Islet of Langerhans (tissue), 1 donor: ENCODE measurements around the gene ABCB7.
"Not testable (repeated sequence)": the region's sequence is repeated elsewhere in the genome, so short reads cannot be mapped to it uniquely, and the experiment has no call there.

Experiments used
- FAIRE-seq: peaks from one replicate; lab custom pipeline; 2011; peaks lifted over from hg19 to GRCh38; lab: Jason Lieb, UNC

The ABCB7 gene

GRCh38 chrX:75155827-75156525, at the start of gene ABCB7:
ABCB7 (minus strand) TSS chrX:75156283; CDS start chrX:75156272, 11 bp downstream.
- FAIRE-seq, result no peak

DNA sequence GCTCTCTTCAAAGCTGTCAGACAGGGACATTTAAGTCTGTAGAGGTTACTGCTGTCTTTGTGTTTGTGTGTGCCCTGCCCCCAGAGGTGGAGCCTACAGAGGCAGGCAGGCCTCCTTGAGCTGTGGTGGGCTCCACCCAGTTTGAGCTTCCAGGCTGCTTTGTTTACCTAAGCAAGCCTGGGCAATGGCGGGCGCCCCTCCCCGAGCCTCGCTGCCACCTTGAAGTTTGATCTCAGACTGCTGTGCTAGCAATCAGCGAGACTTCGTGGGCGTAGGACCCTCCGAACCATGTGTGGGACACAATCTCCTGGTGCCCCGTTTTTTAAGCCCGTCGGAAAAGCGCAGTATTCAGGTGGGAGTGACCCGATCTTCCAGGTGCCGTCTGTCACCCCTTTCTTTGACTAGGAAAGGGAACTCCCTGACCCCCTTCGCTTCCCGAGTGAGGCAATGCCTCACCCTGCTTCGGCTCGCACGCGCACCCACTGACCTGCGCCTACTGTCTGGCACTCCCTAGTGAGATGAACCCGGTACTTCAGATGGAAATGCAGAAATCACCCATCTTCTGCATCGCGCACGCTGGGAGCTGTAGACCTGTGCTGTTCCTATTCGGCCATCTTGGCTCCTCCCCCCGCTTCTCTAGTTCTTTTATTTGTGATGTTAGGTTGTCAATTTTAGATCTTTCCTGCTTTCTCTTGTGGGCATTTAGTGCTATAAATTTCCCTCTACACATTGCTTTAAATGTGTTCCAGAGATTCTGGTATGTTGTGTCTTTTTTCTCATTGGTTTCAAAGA, 32.5 kb upstream of the ABCB7 start:
- not testable (repeated sequence) for FAIRE-seq

GRCh38 chrX:75181721-75182120, 25.6 kb upstream of the ABCB7 start:
- no peak for FAIRE-seq

DNA sequence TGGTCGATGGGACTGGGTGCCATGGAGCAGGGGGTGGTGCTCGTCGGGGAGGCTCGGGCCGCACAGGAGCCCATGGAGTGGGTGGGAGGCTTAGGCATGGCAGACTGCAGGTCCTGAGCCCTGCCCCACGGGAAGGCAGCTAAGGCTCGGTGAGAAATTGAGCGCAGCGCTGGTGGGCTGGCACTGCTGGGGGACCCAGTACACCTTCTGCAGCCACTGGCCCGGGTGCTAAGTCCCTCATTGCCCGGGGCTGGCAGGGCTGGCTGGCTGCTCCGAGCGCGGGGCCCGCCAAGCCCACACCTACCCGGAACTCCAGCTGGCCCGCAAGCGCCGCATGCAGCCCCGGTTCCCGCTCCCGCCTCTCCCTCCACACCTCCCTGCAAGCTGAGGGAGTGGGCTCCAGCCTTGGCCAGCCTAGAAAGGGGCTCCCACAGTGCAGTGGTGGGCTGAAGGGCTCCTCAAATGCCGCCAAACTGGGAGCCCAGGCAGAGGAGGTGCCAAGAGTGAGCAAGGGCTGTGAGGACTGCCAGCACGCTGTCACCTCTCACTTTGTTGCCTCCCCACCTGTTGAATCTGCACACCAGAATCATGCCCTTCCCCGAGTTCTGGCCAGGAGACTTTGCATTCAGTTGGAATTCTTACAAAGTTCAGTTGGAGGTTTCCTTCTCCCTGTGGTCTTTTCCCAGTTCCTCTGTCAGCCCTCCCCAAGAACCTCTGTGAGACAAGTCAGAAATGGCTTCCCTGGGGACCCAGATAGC, 23.6 kb upstream of the ABCB7 start:
- not testable (repeated sequence) for FAIRE-seq

DNA sequence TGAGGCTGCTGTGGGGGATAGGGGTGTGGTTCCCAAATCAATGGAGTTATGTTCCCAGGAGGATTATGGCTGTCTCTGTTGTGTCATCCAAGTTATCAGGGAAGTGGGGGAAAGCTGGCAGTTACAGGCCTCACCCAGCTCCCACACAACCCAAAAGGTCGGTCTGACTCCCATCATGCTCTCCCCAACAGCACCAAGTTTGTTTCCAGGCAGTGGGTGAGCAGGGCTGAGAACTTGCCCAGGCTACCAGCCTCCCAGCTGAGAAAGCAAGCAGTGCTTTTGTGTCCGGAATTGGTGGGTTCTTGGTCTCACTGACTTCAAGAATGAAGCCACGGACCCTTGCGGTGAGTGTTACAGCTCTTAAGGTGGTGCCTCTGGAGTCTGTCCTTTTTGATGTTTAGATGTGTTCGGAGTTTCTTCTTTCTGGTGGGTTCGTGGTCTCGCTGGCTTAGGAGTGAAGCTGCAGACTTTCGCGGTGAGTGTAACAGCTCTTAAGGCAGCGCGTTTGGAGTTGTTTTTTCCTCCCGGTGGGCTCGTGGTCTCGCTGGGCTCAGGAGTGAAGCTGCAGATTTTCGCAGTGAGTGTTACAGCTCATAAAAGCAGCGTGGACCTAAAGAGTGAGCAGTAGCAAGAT, 16.3 kb upstream of the ABCB7 start:
- not testable (repeated sequence) for FAIRE-seq

DNA sequence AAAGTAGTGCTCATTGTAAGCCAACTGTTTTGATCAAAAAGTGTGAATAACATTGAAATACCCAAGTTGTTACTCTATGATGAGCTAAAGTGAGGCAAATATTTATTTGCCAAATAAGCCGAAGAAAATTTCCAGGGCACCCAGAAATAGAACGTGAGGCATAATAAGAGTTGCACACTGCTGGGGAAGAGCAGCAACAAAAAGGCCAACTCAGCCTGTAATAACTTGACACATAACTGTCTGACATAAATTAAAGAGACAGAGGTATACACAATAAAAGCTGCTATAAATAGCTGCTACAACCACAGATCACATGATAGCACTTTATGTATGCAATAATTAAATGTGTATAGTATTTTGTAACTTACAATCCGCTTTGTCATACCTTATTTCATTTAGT, 2.0 kb upstream of the ABCB7 start:
- FAIRE-seq, result no peak

- FAIRE-seq, result peak; percentile 96
Measured at GRCh38 chrX:75156531-75156945, 455 bp upstream of the ABCB7 start.

- FAIRE-seq, result peak; percentile 17
Measured at GRCh38 chrX:75155447-75155826, 646 bp downstream of the ABCB7 start.

DNA sequence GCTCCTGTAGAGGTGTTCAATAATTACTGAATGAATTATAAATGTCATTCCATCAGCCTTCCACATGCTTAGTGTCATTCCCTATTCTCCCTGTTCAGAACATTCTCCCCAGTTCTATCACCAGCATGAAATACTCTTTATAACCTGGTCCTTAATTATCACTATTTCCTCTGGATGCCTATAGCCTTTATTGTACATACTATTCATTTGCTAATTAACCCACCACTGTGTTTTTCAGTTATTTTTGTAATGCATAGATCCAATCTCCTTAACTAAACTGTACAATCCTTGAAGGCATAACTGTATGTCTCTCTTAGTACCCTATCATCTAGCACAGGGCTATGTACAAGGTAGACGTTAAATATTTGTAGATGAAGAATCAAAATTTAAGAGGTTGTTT, 1.2 kb downstream of the ABCB7 start:
- no peak for FAIRE-seq

DNA sequence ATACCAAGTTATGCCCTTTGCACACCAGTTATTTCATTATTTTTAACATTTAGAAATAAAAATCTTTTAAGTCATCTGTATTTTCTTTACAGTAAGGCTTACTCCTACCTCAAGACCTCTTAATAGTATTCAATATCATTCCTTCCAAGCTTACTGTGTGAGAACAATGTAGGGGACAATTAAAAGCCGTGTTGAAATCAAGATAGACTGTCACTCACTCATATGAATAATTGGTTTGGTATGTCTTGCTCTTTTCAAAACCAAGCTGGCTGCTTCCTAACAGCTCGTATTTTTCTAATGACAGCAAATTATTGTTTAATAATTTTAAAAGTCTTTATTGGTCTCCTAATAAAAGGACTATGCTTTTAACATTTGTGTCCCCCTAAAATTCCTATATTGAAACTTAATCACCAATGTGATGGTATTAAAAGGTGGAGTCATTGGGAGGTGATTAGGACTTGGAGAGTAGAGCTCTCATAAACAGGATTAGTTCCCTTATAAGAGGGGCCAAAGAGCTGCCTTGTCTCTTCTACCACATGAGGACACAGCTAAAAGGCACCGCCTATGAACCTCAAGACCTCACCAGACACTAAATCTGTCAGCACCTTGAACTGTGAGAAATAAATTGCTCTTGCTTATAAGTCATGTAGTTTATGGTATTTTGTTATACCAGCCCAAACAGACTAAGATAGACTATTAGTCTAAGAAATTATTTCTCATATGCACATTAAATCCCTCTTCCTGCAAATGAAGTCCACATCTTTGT, 4.1 kb downstream of the ABCB7 start:
- FAIRE-seq, result no peak

GRCh38 chrX:75149654-75150053, 6.4 kb downstream of the ABCB7 start:
- no peak for FAIRE-seq

DNA sequence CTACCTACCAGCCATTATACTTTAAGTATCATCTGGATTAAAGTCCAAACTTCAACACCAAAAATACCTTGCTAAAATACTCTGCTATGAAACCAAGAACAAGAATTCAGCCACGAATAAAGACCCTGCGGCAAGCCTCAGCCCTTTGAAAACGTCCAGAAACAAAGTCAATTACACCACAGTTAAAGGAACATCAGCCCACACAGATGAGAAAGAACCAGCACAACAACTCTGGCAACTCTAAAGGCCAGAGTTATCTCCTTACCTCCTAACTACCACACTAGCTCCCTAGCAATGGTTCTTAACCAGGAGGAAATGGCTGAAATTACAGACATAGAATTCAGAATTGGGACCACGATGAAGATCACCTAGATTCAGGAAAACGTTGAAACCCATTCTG, 23.4 kb downstream of the ABCB7 start:
- FAIRE-seq, result no peak

- FAIRE-seq, result no peak
Measured at GRCh38 chrX:75131973-75132627, 24.0 kb downstream of the ABCB7 start.

DNA sequence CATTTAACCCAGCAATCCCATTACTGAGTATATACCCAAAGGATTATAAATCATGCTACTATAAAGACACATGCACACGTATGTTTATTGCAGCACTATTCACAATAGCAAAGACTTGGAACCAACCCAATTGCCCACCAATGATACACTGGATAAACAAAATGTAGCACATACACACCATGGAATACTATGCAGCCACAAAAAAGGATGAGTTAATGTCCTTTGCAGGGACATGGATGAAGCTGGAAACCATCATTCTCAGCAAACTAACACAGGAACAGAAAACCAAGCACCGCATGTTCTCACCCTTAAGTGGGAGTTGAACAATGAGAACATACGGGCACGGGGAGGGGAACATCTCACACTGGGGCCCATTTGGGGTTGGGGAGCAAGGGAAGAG, 27.0 kb downstream of the ABCB7 start:
- FAIRE-seq, result not testable (repeated sequence)

DNA sequence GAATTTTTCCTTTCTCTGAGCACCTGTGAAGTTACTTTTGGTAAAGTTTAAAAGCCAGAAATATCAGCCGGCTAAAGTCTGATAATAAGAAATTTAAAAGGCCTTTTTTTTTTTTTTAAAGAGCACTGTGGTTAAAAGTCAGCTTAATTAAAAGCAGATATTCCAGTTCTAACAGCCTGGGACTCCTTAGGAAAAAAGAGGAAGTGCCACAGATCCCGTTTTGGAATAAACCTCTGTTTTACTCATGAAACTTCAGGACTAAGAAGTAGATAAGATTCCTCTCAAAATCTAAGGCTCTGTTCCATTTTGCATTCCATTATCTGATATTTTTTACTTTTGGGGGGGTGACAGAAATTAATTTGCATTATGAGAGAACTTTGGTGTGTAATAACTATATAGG, 37.8 kb downstream of the ABCB7 start:
- FAIRE-seq, result no peak

- FAIRE-seq, result no peak
Measured at GRCh38 chrX:75115707-75116413, 40.2 kb downstream of the ABCB7 start.

DNA sequence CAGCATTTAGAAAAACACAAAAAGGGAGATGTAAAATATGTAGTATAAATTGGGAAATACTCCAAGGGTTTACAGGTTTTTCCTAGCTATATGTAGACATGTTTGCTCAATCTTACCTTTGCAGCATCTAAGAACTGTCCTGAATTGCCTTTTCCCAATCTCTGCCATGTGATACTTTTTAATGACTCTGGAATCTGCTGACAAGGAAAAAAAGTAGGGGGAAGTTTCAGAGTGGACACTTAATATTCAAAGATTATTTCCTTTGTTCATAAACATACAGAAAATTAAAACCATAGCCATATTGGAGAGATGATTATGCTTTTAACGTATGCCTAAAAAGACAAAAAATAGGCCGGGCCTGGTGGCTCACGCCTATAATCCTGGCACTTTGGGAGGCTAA, 41.4 kb downstream of the ABCB7 start:
- no peak for FAIRE-seq

DNA sequence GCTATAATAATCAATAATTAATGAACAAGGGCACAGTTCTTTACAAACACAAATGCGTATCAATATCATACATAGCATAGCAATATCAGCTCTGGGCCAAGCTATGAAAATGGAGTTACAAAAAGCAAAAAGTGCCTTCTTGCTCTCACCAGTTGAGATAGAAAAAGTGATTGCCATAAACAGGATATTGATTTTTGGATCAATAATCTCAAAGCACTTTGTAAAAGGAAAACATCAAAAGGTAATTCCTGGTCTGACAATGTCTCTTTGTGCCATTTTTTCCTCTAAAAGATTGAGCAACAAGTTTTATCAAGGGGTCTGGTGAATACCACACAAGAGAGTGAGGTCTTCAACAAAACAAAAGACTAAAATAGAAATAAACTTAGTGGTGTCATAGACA, 42.4 kb downstream of the ABCB7 start:
- FAIRE-seq, result no peak

GRCh38 chrX:75107863-75108509, 48.1 kb downstream of the ABCB7 start:
- no peak for FAIRE-seq

- no peak for FAIRE-seq
Measured at GRCh38 chrX:75106772-75107171, 49.3 kb downstream of the ABCB7 start.
